ENCODE data around the gene CCDC50. TPM values are rescaled to one million over a fixed set of nuclear protein-coding genes. Genes with fewer than 3 reads are reported as not detected.

Gene CCDC50
- total and polyA plus RNA-seq, 2 of the 8 experiments (the other 6 are each of a cell fraction or from before 2014, with no cell fraction given), result 7.3 to 19.2 TPM

- FAIRE-seq (no peak), DNase-seq (ENCODE audit: low read depth in 1 of 2, low spot score in 2 of 2) (no peak)
- no peak overlapping the region for H3K23ac ChIP-seq (ENCODE audit: insufficient read length)
- CTCF ChIA-PET (ENCODE audit: partially characterized antibody), result no interaction called here
- no peak overlapping the region for H3K4ac ChIP-seq (replicated peaks; ENCODE audit: insufficient read length, low read depth, low read length)
- no peak overlapping the region for H3K9ac ChIP-seq (replicated peaks in 1 of 4; ENCODE audit: extremely low read depth in 1 of 4, low read depth in 3 of 4, low read length in 3 of 4)
- H3K56ac ChIP-seq (replicated peaks; ENCODE audit: insufficient read length, low read depth, low read length), result no peak overlapping the region
- H2BK20ac ChIP-seq (ENCODE audit: low read length), result no peak overlapping the region
- no peaks in the 10 kb centered on the region for H3K27me3 ChIP-seq (replicated peaks in 1 of 4; ENCODE audit: control insufficient read depth in 3 of 4, extremely low read depth in 1 of 4, insufficient read depth in 3 of 4, low read length in 3 of 4)
- H3K23me2 ChIP-seq (ENCODE audit: low read depth, low read length), result no peaks in the 10 kb centered on the region
- H4K91ac ChIP-seq (replicated peaks; ENCODE audit: insufficient read length, low read length), result no peak overlapping the region
- no peaks in the 10 kb centered on the region for H3K79me2 ChIP-seq (ENCODE audit: control insufficient read depth in 1 of 2, insufficient read depth in 2 of 2, low read length in 2 of 2)
- H3K14ac ChIP-seq (ENCODE audit: insufficient read length), result no peak overlapping the region
- no peak overlapping the region for H2BK120ac ChIP-seq (replicated peaks; ENCODE audit: low read depth, low read length)
- H3K4me3 ChIP-seq (ENCODE audit: extremely low read depth in 1 of 4, insufficient read depth in 2 of 4, low read depth in 3 of 4, low read length in 4 of 4), result no peak overlapping the region
- no peak overlapping the region for H2AK5ac ChIP-seq (ENCODE audit: low read depth, low read length)
- H3K27ac ChIP-seq (ENCODE audit: low read depth, low read length), result no peak overlapping the region
- no peaks in the 10 kb centered on the region; a peak in 1 of 4 replicates for H3K9me3 ChIP-seq (ENCODE audit: insufficient read depth in 2 of 2, low read depth in 1 of 2, low read length in 1 of 2)
- 74% methylated on average over 5 of the region's 5 CpGs; no CpG with 5 or more reads in 1 of the 2 experiments for WGBS, 2 experiments (ENCODE audit: extremely low coverage in 1 of 2, insufficient coverage in 1 of 2, insufficient read length in 1 of 2, insufficient replicate concordance in 2 of 2, low coverage in 1 of 2, low lambda C conversion rate in 2 of 2, missing lambda C conversion rate in 1 of 2)
- H2BK12ac ChIP-seq (ENCODE audit: low read depth, low read length), result no peak overlapping the region
- H3K18ac ChIP-seq (ENCODE audit: extremely low read depth, low read length), result no peak overlapping the region
- no peak overlapping the region for H2AFZ ChIP-seq (ENCODE audit: low read length)
- no peaks in the 10 kb centered on the region for H3K79me1 ChIP-seq (ENCODE audit: low read depth, low read length)
- H3K36me3 ChIP-seq (ENCODE audit: control insufficient read depth in 2 of 4, insufficient read depth in 4 of 4, low read length in 3 of 4), result no peaks in the 10 kb centered on the region
- no peaks in the 10 kb centered on the region for H3K4me1 ChIP-seq (replicated peaks in 1 of 4; ENCODE audit: control insufficient read depth in 3 of 4, insufficient read depth in 4 of 4, low read length in 3 of 4)
- no peak overlapping the region for H3K4me2 ChIP-seq (ENCODE audit: insufficient read depth in 1 of 2, low read depth in 2 of 2, low read length in 2 of 2)
- no peak overlapping the region for H4K8ac ChIP-seq (ENCODE audit: extremely low read depth, insufficient read depth, low read length)
- H2BK15ac ChIP-seq (ENCODE audit: low read length), result no peak overlapping the region
- POLR2A ChIA-PET (ENCODE audit: partially characterized antibody), result no interaction called here
- H2BK5ac ChIP-seq (ENCODE audit: low read depth, low read length), result no peak overlapping the region
- TF ChIP-seq SIX5 (IDR thresholded peaks at IDR 0.05; ENCODE audit: low read depth, low read length) (no peak), SP1 (IDR thresholded peaks at IDR 0.05; ENCODE audit: low read depth, low read length) (no peak), POU5F1 (IDR thresholded peaks at IDR 0.05; ENCODE audit: low read depth, low read length) (no peak), SIRT6 (IDR thresholded peaks at IDR 0.05; ENCODE audit: low read length) (no peak), ATF3 (IDR thresholded peaks at IDR 0.05; ENCODE audit: insufficient read depth, low read depth, low read length) (no peak), EP300 (IDR thresholded peaks at IDR 0.05; ENCODE audit: borderline replicate concordance in 1 of 2, low read depth in 2 of 2, low read length in 2 of 2) (no peak), RBBP5 (IDR thresholded peaks at IDR 0.05; ENCODE audit: borderline replicate concordance, low read depth, low read length) (no peak), KDM1A (IDR thresholded peaks at IDR 0.05; ENCODE audit: borderline replicate concordance, low read length) (no peak), KDM5A (IDR thresholded peaks at IDR 0.05; ENCODE audit: low read length) (no peak), POLR2AphosphoS5 (IDR thresholded peaks at IDR 0.05; ENCODE audit: low read depth, low read length) (no peak), CBX5 (IDR thresholded peaks at IDR 0.05; ENCODE audit: low read depth, low read length) (no peak), HDAC2 (IDR thresholded peaks at IDR 0.05; ENCODE audit: borderline replicate concordance in 1 of 2, low read depth in 2 of 2, low read length in 2 of 2) (no peak), RAD21 (IDR thresholded peaks at IDR 0.05 in 1 of 2, conservative IDR thresholded peaks at IDR 0.05 in 1 of 2; ENCODE audit: low read depth in 2 of 2, low read length in 2 of 2) (no peak)
- H4K5ac ChIP-seq (ENCODE audit: insufficient read length, low read depth, low read length), result no peak overlapping the region
- H4K20me1 ChIP-seq (replicated peaks in 1 of 2; ENCODE audit: control insufficient read depth in 1 of 2, insufficient read depth in 2 of 2, low read length in 2 of 2), result no peaks in the 10 kb centered on the region
Observed at GRCh38 chr3:191320316-191320715, 8.9 kb upstream of the CCDC50 start.

All from H1 (cell line).